B cell (primary cell): ENCODE measurements around the gene TRAPPC12.

Experiments used
- CTCF ChIP-seq: fragments of 200-600 bp; IDR thresholded peaks from one replicate; pipeline ENCODE4 v1.8.0; 2022; ENCODE audit warnings: antibody characterized with exemption, mild to moderate bottlenecking
- EZH2 ChIP-seq: IDR thresholded peaks from 2 replicates; pipeline ENCODE4 v1.6.1; 2012; ENCODE audit warnings: borderline replicate concordance, low read depth, mild to moderate bottlenecking, moderate library complexity, low read length; ENCODE audit not compliant: insufficient read depth, poor library complexity, severe bottlenecking

GRCh38 chr2:3491716-3492474 lies 112.4 kb downstream of the TRAPPC12 start:
- TF ChIP-seq CTCF (no peak), EZH2 (no peak)
